Neural cell (in vitro differentiated cells): Measurements from ENCODE around the gene NDFIP2. TPM values are rescaled to one million over a fixed set of nuclear protein-coding genes. Genes with fewer than 3 reads are reported as not detected.

Source experiments
- H2AFZ ChIP-seq: fragments of 200-600, 300-800 bp; sonication (generic), shearing (Covaris generic); 2 replicates; pipeline ENCODE4 v1.6.0; 2014; ENCODE audit warnings: low read depth, mild to moderate bottlenecking, antibody characterized with exemption, low read length, moderate library complexity
- H3F3A ChIP-seq: fragments of 200-600 bp; shearing (Covaris generic); 2 replicates; pipeline ENCODE4 v1.6.1; 2016; ENCODE audit warnings: mild to moderate bottlenecking, moderate library complexity, mixed read lengths, antibody characterized with exemption, low read length; ENCODE audit not compliant: insufficient read depth, poor library complexity, severe bottlenecking
- H3K27ac ChIP-seq: fragments of 200-600, 300-800 bp; sonication (generic), shearing (Covaris generic); 2 replicates; pipeline ENCODE4 v1.5.1; 2014; ENCODE audit warnings: mild to moderate bottlenecking, low read length, moderate library complexity
- H3K27me3 ChIP-seq: fragments of 300-800, 200-600 bp; sonication (generic), shearing (Covaris generic); 2 replicates; pipeline ENCODE4 v1.6.0; 2014; ENCODE audit warnings: mild to moderate bottlenecking, low read depth, low read length, moderate library complexity; ENCODE audit not compliant: insufficient read depth
- H3K36me3 ChIP-seq: fragments of 300-800, 200-600 bp; sonication (generic), shearing (Covaris generic); 2 replicates; pipeline ENCODE4 v1.5.1; 2014; ENCODE audit warnings: mild to moderate bottlenecking, antibody characterized with exemption, low read length, moderate library complexity; ENCODE audit not compliant: insufficient read depth
- H3K4me2 ChIP-seq: fragments of 300-800, 200-600 bp; sonication (generic), shearing (Covaris generic); 2 replicates; pipeline ENCODE4 v1.6.0; 2014; ENCODE audit warnings: mild to moderate bottlenecking, low read length
- H3K4me3 ChIP-seq: fragments of 300-800, 200-600 bp; sonication (generic), shearing (Covaris generic); 2 replicates; pipeline ENCODE4 v1.5.1; 2014; ENCODE audit warnings: mild to moderate bottlenecking, low read length, moderate library complexity
- H3K79me2 ChIP-seq: fragments of 200-600 bp; shearing (Covaris generic); replicated peaks from 2 replicates; pipeline ENCODE4 v1.6.0; 2014; ENCODE audit warnings: mild to moderate bottlenecking, low read length, moderate library complexity; ENCODE audit not compliant: insufficient read depth
- H3K9ac ChIP-seq: fragments of 300-800, 200-600 bp; sonication (generic), shearing (Covaris generic); 2 replicates; pipeline ENCODE4 v1.6.1; 2016; ENCODE audit warnings: mild to moderate bottlenecking, low read length, mixed read lengths
- H3K9me2 ChIP-seq: fragments of 200-600 bp; shearing (Covaris generic); 2 replicates; pipeline ENCODE4 v1.6.1; 2016; ENCODE audit warnings: mild to moderate bottlenecking, low read length, mixed read lengths; ENCODE audit not compliant: insufficient read depth
- H3K9me3 ChIP-seq: fragments of 200-600, 300-800 bp; sonication (generic), shearing (Covaris generic); 2 replicates; pipeline ENCODE4 v1.6.1; 2016; ENCODE audit warnings: mild to moderate bottlenecking, mixed run types, low read length, moderate library complexity, mixed read lengths
- H4K20me1 ChIP-seq: fragments of 200-600 bp; shearing (Covaris generic); 2 replicates; pipeline ENCODE4 v1.6.1; 2016; ENCODE audit warnings: mild to moderate bottlenecking, mixed run types; ENCODE audit not compliant: insufficient read depth
- EP300 ChIP-seq: fragments of 450-650 bp; conservative IDR thresholded peaks from 2 replicates; pipeline ENCODE4 v1.6.1; 2014; ENCODE audit warnings: antibody characterized with exemption, mild to moderate bottlenecking, moderate library complexity; ENCODE audit not compliant: poor library complexity, severe bottlenecking
- EZH2 ChIP-seq: fragments of 200-600, 300-800 bp; shearing (Covaris generic), sonication (generic); IDR thresholded peaks from 2 replicates; pipeline ENCODE4 v1.6.1; 2014; ENCODE audit warnings: antibody characterized with exemption, low read length, borderline replicate concordance, mild to moderate bottlenecking; ENCODE audit not compliant: insufficient read depth, poor library complexity, severe bottlenecking
- MXI1 ChIP-seq: fragments of 450-650 bp; conservative IDR thresholded peaks from 2 replicates; pipeline ENCODE4 v1.6.1; 2014; ENCODE audit warnings: antibody characterized with exemption, mild to moderate bottlenecking; ENCODE audit not compliant: poor library complexity, severe bottlenecking
- POLR2AphosphoS5 ChIP-seq: IDR thresholded peaks from 2 replicates; pipeline ENCODE4 v1.6.1; 2012
- RAD21 ChIP-seq: fragments of 450-650 bp; conservative IDR thresholded peaks from 2 replicates; pipeline ENCODE4 v1.6.1; 2014; ENCODE audit warnings: antibody characterized with exemption, mild to moderate bottlenecking, moderate library complexity
- SMC3 ChIP-seq: fragments of 450-650 bp; conservative IDR thresholded peaks from 2 replicates; pipeline ENCODE4 v1.6.1; 2014; ENCODE audit warnings: antibody characterized with exemption, mild to moderate bottlenecking, moderate library complexity; ENCODE audit not compliant: poor library complexity
- TAF1 ChIP-seq: IDR thresholded peaks from 2 replicates; pipeline ENCODE4 v1.6.1; 2012; ENCODE audit warnings: low read depth
- polyA plus RNA-seq: library from polyadenylated mRNA; depleted of rRNA; stranded (reverse); fragments of >200 nt; gene quantifications from 2 replicates; pipeline ENCODE4 v1.2.3, GENCODE V29; 2014
- TF ChIP-seq, protein P1 (sequence below): IDR thresholded peaks from 2 replicates; pipeline ENCODE4 v1.6.1; 2012; ENCODE audit warnings: borderline replicate concordance
- TF ChIP-seq, protein P2 (sequence below): fragments of 450-650 bp; IDR thresholded peaks from 2 replicates; pipeline ENCODE4 v1.5.1; 2014; ENCODE audit warnings: antibody characterized with exemption, mild to moderate bottlenecking, moderate library complexity; ENCODE audit not compliant: poor library complexity, severe bottlenecking

The NDFIP2 gene
- polyA plus RNA-seq, 1 donor from 2014 or later: 41.2 TPM

GRCh38 chr13:79448413-79448812 lies 32.5 kb upstream of the NDFIP2 start:
- no peaks in the 10 kb centered on the region for H3K27me3 ChIP-seq
- H3K79me2 ChIP-seq: no peaks in the 10 kb centered on the region
- no peaks in the 10 kb centered on the region for H3F3A ChIP-seq
- no peaks in the 10 kb centered on the region for H3K9me2 ChIP-seq
- no peaks in the 10 kb centered on the region for H3K9me3 ChIP-seq
- no peaks in the 10 kb centered on the region for H4K20me1 ChIP-seq
- no peak overlapping the region for H3K4me2 ChIP-seq
- H3K9ac ChIP-seq: no peak overlapping the region
- no peak overlapping the region for H3K27ac ChIP-seq
- no peaks in the 10 kb centered on the region for H3K36me3 ChIP-seq
- TF ChIP-seq POLR2AphosphoS5 (no peak), SMC3 (no peak), RAD21 (no peak), MXI1 (no peak), TAF1 (no peak), EZH2 (no peak), EP300 (no peak)
- TF ChIP-seq, protein P1, sequence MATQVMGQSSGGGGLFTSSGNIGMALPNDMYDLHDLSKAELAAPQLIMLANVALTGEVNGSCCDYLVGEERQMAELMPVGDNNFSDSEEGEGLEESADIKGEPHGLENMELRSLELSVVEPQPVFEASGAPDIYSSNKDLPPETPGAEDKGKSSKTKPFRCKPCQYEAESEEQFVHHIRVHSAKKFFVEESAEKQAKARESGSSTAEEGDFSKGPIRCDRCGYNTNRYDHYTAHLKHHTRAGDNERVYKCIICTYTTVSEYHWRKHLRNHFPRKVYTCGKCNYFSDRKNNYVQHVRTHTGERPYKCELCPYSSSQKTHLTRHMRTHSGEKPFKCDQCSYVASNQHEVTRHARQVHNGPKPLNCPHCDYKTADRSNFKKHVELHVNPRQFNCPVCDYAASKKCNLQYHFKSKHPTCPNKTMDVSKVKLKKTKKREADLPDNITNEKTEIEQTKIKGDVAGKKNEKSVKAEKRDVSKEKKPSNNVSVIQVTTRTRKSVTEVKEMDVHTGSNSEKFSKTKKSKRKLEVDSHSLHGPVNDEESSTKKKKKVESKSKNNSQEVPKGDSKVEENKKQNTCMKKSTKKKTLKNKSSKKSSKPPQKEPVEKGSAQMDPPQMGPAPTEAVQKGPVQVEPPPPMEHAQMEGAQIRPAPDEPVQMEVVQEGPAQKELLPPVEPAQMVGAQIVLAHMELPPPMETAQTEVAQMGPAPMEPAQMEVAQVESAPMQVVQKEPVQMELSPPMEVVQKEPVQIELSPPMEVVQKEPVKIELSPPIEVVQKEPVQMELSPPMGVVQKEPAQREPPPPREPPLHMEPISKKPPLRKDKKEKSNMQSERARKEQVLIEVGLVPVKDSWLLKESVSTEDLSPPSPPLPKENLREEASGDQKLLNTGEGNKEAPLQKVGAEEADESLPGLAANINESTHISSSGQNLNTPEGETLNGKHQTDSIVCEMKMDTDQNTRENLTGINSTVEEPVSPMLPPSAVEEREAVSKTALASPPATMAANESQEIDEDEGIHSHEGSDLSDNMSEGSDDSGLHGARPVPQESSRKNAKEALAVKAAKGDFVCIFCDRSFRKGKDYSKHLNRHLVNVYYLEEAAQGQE: no peak
- TF ChIP-seq, protein P2, sequence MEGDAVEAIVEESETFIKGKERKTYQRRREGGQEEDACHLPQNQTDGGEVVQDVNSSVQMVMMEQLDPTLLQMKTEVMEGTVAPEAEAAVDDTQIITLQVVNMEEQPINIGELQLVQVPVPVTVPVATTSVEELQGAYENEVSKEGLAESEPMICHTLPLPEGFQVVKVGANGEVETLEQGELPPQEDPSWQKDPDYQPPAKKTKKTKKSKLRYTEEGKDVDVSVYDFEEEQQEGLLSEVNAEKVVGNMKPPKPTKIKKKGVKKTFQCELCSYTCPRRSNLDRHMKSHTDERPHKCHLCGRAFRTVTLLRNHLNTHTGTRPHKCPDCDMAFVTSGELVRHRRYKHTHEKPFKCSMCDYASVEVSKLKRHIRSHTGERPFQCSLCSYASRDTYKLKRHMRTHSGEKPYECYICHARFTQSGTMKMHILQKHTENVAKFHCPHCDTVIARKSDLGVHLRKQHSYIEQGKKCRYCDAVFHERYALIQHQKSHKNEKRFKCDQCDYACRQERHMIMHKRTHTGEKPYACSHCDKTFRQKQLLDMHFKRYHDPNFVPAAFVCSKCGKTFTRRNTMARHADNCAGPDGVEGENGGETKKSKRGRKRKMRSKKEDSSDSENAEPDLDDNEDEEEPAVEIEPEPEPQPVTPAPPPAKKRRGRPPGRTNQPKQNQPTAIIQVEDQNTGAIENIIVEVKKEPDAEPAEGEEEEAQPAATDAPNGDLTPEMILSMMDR: no peak
- no peak overlapping the region for H3K4me3 ChIP-seq
- H2AFZ ChIP-seq: no peak overlapping the region

DNA sequence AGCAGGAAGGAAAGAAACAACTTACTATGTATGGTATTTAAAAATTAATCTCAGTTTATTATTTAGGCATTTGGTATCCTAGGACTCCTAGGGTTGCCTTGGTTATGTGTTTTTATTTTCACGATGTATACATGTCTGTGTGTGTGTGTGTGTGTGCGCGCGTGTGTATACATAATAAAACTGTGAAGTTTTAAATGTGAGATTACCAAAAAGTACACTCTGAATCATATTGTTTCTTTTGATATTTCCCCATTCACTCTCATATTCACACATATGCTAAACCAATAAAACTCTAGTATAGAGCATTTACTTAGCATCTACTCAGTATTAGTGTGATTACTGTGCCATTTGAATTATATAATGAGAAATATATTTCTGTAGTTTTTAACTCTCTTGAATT lies 30.8 kb upstream of the NDFIP2 start:
- TF ChIP-seq SMC3: no peak
- TF ChIP-seq, protein P2: no peak
- TF ChIP-seq, protein P1: no peak
- Histone ChIP-seq H3K27me3 (no peaks in the 10 kb centered on the region), H4K20me1 (no peaks in the 10 kb centered on the region), H2AFZ (no peak overlapping the region), H3K9me3 (no peaks in the 10 kb centered on the region), H3K4me3 (no peak overlapping the region), H3K4me2 (no peak overlapping the region), H3K9me2 (no peaks in the 10 kb centered on the region), H3K79me2 (no peaks in the 10 kb centered on the region), H3K36me3 (no peaks in the 10 kb centered on the region), H3F3A (no peaks in the 10 kb centered on the region), H3K9ac (no peak overlapping the region), H3K27ac (no peak overlapping the region)
